Measurements from ENCODE around the gene SLC6A16. TPM values are rescaled to one million over a fixed set of nuclear protein-coding genes. Genes with fewer than 3 reads are reported as not detected.
"Not testable (repeated sequence)": the region's sequence is repeated elsewhere in the genome, so short reads cannot be mapped to it uniquely, and the experiment has no call there.

Gene SLC6A16
- polyA plus RNA-seq: 11.6 TPM

- Mint-ChIP-seq H3K36me3 (peaks cover 19% of the 10 kb centered on the region), H3K4me3 (peak within 1 kb of the TSS; percentile 30 to 88 (median 76)), H3K27ac (peak within 1 kb of the TSS; percentile 86 to 97 (median 90)), H3K4me1 (peaks cover 34 to 42% (median 38%) of the 10 kb centered on the region in 3 donors), H3K27me3 (peaks cover 2% of the 10 kb centered on the region), H3K9me3 (peaks cover 0 to 10% (median 0%) of the 10 kb centered on the region in 3 donors)
These were observed at the start of gene SLC6A16 for GRCh38 chr19:49324801-49325576. Gene SLC6A16, minus strand, starts transcription at chr19:49325191. Its CDS starts 13,844 bp downstream, at chr19:49311347.

GRCh38 chr19:49373174-49373573 is 48.2 kb upstream of the SLC6A16 start:
- H3K27me3 Mint-ChIP-seq, H3K4me1 Mint-ChIP-seq, H3K27ac Mint-ChIP-seq, H3K36me3 Mint-ChIP-seq, H3K9me3 Mint-ChIP-seq, H3K4me3 Mint-ChIP-seq: not testable (repeated sequence)

DNA sequence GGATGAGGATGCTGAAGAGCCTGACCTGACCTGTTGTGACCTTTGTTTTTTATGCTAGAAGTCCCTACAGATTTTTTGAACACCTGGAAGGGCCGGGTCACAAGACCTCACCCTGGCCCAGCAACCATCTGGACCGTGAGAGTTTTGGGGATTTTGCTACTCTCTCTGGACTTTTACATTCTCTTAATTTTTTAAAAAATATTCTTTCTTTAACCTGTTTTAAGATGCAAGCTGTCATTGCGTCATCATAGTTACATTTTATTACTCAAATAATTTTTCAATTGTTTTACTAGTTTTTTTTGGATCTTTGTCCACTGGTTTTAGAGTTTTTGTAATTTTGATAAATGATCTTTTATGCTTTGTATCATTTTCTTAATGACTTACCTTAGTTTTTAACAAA is 46.2 kb upstream of the SLC6A16 start:
- Mint-ChIP-seq H3K4me3 (no peak overlapping the region), H3K36me3 (no peaks in the 10 kb centered on the region), H3K9me3 (peaks cover 0 to 5% (median 4%) of the 10 kb centered on the region in 3 donors), H3K27me3 (peaks cover 4% of the 10 kb centered on the region), H3K27ac (no peak overlapping the region), H3K4me1 (peaks cover under 1 to 1% (median 1%) of the 10 kb centered on the region in 3 donors)

DNA sequence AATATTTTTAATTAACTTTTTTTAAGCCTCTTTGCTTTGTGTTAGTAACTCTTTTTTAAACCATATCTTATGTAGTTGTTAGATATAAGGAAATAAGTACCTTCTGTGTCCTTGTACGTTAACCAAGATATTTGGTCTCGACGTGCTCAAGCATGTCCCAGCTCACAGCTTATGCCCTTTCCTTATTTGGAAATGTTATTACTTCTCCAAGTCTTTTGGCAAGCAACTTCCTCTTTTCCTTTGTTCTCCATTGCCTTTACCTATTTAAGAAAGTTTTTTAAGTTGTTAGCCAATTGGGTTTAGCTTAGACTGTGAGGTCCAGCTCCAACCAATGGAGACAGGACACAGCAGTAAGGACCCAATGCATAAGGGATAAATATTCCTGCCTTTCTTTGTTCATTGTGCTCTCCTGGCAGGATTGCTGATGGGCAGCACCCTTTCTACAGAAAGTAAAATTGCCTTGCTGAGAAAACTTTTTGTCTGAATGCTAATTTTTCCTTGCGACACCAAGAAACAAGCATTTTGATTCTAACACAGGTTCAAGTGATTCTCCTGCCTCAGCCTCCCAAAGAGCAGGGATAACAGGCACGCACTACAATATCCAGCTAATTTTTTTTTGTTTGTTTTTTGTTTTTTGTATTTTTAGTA is 43.8 kb upstream of the SLC6A16 start:
- Mint-ChIP-seq H3K9me3 (peaks cover 0 to 5% (median 2%) of the 10 kb centered on the region in 3 donors), H3K4me1 (peaks cover 5 to 7% (median 5%) of the 10 kb centered on the region in 3 donors), H3K27me3 (no peaks in the 10 kb centered on the region), H3K4me3 (no peak overlapping the region), H3K36me3 (no peaks in the 10 kb centered on the region), H3K27ac (no peak overlapping the region)

DNA sequence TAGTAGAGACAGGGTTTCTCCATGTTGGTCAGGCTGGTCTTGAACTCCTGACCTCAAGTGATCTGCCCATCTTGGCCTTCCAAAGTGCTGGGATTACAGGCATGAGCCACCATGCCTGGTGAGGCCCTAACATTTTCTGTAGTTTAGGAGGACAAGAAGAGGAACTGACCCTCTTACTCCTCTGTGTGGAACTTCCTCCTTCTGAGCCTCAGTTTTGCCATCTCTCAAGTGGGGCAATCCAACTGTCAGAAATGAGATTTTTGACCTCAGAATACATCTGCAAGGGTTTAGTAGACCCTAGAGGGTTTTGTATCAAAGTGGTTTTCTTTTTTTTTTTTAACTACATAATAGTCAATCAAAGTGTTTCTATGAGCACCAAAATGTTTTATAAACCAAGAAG is 41.1 kb upstream of the SLC6A16 start:
- peak overlapping the region in 1 of 4 donors; percentile 19 for H3K4me3 Mint-ChIP-seq
- peaks cover 0 to 5% (median 2%) of the 10 kb centered on the region in 3 donors for H3K9me3 Mint-ChIP-seq
- peaks cover 5 to 15% (median 10%) of the 10 kb centered on the region in 3 donors for H3K4me1 Mint-ChIP-seq
- no peaks in the 10 kb centered on the region for H3K36me3 Mint-ChIP-seq
- peak overlapping the region in 2 of 3 donors; percentile 9 to 31 for H3K27ac Mint-ChIP-seq
- H3K27me3 Mint-ChIP-seq: peaks cover 3% of the 10 kb centered on the region

GRCh38 chr19:49364083-49364737 is 39.2 kb upstream of the SLC6A16 start:
- peaks cover 3% of the 10 kb centered on the region for H3K27me3 Mint-ChIP-seq
- H3K36me3 Mint-ChIP-seq: no peaks in the 10 kb centered on the region
- no peak overlapping the region for H3K4me3 Mint-ChIP-seq
- H3K9me3 Mint-ChIP-seq: no peaks in the 10 kb centered on the region
- H3K27ac Mint-ChIP-seq: peak overlapping the region in 1 of 3 donors; percentile 95
- peaks cover 6 to 22% (median 16%) of the 10 kb centered on the region in 3 donors for H3K4me1 Mint-ChIP-seq

DNA sequence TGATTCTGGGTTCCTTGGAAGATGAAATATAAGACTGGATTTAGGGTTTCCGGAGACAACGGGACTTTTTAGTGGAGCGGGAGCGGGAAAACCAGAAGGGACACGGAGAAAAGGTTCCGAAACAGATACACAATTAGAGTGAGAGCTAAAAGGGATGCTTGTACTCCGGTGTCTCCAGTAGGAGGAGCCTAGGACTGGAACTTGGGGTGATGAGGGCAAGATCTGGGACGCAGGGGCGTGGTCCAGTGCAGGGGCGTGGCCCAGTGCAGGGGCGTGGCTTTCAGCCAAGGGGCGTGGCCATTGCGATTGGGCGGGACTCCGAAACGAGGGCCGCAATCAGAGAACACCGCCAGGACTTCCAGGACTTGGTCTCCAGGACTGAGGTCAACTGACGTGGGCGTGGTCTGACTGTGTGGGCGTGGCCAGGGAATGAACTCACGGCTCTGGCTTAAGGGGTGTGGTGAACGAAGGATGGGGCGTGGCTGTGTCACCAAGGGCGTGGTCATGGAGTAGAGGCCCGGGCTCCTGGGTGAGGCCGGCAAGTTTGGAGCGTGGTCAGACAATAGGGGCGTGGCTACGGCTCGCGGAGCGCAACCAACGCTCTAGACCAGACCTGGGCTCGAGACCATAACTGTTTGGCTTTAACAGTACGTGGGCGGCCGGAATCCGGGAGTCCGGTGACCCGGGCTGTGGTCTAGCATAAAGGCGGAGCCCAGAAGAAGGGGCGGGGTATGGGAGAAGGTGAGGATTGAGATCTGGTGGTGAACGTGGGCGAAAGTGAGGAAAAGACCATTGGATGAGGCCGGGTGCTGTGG is 38.5 kb upstream of the SLC6A16 start, which contains the start of gene DKKL1:
TSS of gene DKKL1 (plus strand) at position 610 of the 815 bp plus-strand sequence. CDS start at position 732, 122 bp downstream.
- no peak within 1 kb of the TSS for H3K4me3 Mint-ChIP-seq
- H3K4me1 Mint-ChIP-seq: peaks cover 8 to 22% (median 16%) of the 10 kb centered on the region in 3 donors

GRCh38 chr19:49362929-49363267 is 37.9 kb upstream of the SLC6A16 start:
- Mint-ChIP-seq H3K4me3 (no peak overlapping the region), H3K27me3 (peaks cover 3% of the 10 kb centered on the region), H3K9me3 (no peaks in the 10 kb centered on the region), H3K4me1 (peaks cover 8 to 25% (median 16%) of the 10 kb centered on the region in 3 donors), H3K36me3 (no peaks in the 10 kb centered on the region), H3K27ac (no peak overlapping the region)

More for the DNA sequence above, 38.5 kb upstream of the SLC6A16 start, which contains the start of gene DKKL1:
- Mint-ChIP-seq H3K36me3 (no peaks in the 10 kb centered on the region), H3K27ac (peak within 1 kb of the TSS in 2 of 3 donors; percentile 17 to 95), H3K9me3 (no peaks in the 10 kb centered on the region), H3K27me3 (peaks cover 3% of the 10 kb centered on the region)

- Mint-ChIP-seq H3K4me3 (peak within 1 kb of the TSS in 3 of 4 donors; percentile 49 to 84 (median 79)), H3K9me3 (no peaks in the 10 kb centered on the region), H3K36me3 (no peaks in the 10 kb centered on the region), H3K27ac (peak within 1 kb of the TSS; percentile 21 to 90 (median 84)), H3K4me1 (peaks cover 12 to 28% (median 18%) of the 10 kb centered on the region in 3 donors), H3K27me3 (peaks cover 3% of the 10 kb centered on the region)
These were observed 37.3 kb upstream of the SLC6A16 start, which contains the start of gene TEAD2 for GRCh38 chr19:49362048-49362928. Gene TEAD2, minus strand, starts transcription at chr19:49362416. Its CDS starts 2,341 bp downstream, at chr19:49360075.

- H3K4me3 Mint-ChIP-seq: peak overlapping the region in 3 of 4 donors; percentile 49 to 84 (median 79)
- H3K27ac Mint-ChIP-seq: peak overlapping the region; percentile 21 to 90 (median 84)
- H3K27me3 Mint-ChIP-seq: peaks cover 3% of the 10 kb centered on the region
- H3K4me1 Mint-ChIP-seq: peaks cover 16 to 35% (median 23%) of the 10 kb centered on the region in 3 donors
- H3K36me3 Mint-ChIP-seq: no peaks in the 10 kb centered on the region
- no peaks in the 10 kb centered on the region for H3K9me3 Mint-ChIP-seq
These were observed 36.6 kb upstream of the SLC6A16 start for GRCh38 chr19:49361438-49362047.

DNA sequence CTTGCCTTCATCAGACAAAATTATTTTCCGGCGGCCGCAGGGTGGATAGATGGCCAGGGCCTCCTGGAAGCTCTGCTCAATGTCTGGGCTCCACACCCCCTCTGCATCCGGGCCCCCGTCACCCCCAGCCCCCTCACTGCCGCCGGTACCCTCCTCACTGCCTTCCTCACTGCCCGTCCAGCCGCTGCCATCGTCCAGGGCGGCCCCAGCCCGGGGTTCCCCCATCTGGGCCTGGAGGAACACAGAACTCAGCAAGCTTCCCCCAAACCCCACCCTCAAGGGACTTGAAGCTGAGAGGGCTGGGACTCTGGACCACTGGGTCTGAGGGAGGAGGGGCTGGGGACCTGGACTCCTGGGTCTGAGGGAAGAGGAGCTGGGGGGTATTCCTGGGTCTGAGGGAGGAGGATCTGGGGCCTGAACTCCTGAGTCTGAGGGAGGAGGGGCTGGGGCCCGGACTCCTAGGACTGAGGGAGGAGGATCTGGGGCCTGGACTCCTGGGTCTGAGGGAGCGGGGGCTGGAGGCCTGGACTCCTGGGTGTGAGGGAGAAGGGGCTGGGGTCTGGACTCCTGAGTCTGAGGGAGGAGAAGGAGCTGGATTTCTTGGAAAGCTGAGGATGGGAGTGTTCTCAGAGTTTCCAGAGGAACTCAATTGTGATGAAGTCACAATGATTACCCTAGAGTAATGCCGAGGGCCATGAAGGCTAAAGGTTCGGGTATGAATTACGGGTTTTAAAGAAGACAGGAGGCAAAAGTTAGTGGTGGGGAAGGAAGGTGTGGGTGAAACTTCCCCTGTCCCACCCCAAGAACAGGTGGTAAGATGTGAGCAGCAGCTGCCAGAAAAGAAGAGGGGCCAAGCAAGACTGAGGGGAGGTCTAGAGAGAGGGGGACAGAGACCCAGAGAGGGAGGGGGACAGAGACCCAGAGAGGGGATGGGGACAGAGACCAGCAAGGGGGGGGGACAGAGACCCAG is 35.1 kb upstream of the SLC6A16 start:
- no peaks in the 10 kb centered on the region for H3K9me3 Mint-ChIP-seq
- H3K27ac Mint-ChIP-seq: peak overlapping the region; percentile 1 to 95 (median 31)
- peak overlapping the region; percentile 5 to 84 (median 70) for H3K4me3 Mint-ChIP-seq
- peaks cover 6% of the 10 kb centered on the region for H3K27me3 Mint-ChIP-seq
- H3K4me1 Mint-ChIP-seq: peaks cover 18 to 39% (median 29%) of the 10 kb centered on the region in 3 donors
- H3K36me3 Mint-ChIP-seq: no peaks in the 10 kb centered on the region

DNA sequence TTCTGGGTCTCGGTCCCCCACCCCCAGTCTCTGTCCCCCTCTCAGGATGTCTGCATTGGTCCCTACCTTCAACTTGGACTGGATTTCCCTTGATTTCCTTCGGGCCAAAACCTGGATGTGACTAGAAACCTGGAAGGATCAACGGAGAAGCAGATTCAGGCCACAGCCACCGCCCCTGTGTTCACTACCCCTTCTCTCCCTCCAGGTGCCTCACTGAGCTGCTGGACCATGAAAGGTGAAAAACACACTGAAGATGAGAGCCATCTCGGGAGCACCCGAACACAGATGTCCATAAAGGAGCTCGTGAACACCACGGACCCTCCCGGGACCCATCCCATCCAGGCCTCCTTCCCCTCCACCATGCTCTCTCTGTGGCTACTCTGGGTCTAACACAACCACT is 32.2 kb upstream of the SLC6A16 start:
- Mint-ChIP-seq H3K9me3 (no peaks in the 10 kb centered on the region), H3K4me3 (peak overlapping the region; percentile 75 to 88 (median 82)), H3K27ac (peak overlapping the region in 2 of 3 donors; percentile 72 to 93), H3K4me1 (peaks cover 33 to 41% (median 34%) of the 10 kb centered on the region in 3 donors), H3K27me3 (peaks cover 6% of the 10 kb centered on the region), H3K36me3 (peaks cover 3% of the 10 kb centered on the region)
